DMS114 treated with DMSO at 0.1 percent for 48 hours (cell line): ENCODE measurements around the gene KIAA0040.

Source experiments
- DNase-seq: peaks from one replicate; lab custom pipeline; 2025; ENCODE audit not compliant: unreplicated experiment; lab: John Stamatoyannopoulos, UW

The KIAA0040 gene

DNA sequence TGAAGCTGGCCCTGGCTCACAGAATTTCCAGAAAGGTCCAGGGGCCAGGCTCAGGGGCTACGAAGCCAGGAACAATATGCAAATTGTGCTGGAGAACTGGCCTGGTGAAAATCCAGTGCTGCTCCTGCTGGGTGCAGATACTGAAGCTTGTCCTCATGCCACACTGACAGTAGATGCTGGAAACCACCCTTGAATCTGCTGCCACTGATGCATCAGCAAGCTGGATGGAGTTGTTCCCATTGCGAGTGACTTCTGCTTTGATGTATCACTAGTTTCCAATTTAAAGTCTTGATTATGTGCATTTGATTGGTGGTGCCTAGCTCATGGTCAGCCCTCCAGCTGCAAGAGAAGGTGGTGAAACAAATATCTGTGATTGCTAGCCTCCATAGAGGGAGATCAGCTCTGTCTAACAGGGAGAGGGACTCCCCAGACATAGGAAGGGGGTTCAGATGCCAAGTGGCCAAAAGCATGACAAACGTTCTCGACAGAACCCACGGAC is 11.0 kb upstream of the KIAA0040 start:
- no peak for DNase-seq

DNA sequence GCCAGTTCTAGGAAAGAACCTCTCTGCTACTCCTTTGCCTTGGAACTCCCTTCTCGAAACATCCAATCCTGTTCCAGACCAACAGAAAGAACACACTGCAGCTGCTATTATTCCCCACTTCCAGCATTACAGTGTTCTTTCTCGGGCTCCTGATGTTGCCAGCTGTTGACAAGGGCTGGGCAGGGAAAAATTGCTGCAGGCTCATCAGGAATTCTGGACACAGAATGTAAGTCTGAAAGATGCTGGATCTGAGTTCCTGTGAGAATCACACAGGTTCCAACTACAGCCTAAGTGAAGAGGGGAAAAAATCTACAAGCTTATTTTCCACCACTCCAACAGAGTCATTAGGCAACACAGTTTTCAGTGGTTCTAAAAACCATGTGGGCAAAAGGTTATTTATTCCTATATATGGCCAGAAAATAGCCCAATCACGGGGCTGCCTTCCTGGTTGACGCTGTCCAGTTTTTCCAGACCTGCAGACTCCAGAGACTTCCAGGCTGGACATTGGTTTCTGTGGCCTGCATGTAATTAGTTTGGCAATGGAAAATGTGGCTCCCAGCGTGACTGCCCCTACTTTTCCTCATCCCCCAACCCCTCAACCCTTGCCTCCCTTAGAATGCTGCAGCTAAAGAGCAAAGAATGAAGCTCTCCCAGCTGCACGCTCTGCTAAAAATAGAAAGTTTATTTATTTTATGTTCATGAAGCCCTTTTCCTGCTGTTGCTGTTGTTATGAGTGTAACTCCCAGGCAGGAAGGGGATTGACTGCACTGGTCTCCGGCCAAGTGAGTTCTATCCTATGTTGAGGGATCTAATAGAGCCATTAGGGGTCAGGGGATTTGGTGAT is 8.3 kb upstream of the KIAA0040 start:
- DNase-seq: no peak

DNA sequence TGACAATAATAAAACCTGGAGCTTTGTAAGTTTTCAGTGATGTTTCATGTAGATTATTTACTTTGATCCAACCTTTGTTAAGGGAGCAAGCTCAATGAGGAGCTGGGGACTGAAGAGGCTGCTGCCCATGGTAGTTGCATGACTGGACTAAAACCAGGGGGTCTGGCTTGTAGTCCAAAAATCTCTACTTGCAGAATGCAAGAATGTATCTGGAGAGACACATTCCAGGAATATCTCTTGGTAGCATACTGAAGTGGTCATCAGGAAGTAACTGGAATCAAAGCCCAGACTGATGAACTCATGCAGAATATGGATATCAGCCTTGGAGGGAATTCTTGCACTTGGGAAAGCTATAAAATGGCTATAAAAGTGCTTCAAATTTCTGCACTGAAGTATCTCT is 5.8 kb upstream of the KIAA0040 start:
- no peak for DNase-seq

DNA sequence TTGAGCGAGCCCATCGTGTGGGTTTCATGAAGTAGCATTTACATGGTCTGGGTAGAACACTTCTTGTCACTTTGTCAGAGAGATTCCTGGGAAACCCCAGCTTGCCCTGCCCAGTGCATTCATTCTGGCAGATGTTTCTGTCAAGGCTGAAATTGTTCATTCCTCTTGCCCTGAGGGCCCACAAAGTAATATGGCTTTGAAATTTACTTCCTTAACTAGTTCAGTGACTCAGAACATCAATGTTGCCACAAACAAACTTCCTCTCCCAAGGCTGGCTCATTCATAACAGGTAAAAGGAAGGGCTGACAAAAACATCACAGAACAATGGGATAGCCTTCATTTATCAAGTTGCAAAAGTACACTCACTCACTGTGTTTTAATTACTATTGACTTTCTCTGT is 5.0 kb upstream of the KIAA0040 start:
- DNase-seq: no peak

DNA sequence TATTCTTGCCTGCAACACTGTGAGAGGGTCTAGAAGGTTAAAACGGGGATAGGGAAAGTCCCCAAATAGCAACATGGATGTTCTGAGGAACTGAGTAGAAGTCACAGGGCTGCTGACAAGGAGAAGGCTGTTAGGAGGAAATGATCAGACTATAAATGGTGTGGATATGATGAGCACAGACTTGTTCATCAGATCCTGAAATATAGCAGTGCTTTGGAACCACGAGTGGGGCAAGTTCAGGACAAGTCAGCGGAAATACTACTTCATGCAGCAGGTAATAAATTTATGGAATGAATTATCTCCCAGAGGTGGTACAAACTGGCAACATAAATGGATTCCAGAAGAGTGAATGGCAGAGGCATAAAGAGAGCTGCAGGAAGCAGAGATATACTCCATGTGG is 3.2 kb upstream of the KIAA0040 start:
- DNase-seq: no peak

DNA sequence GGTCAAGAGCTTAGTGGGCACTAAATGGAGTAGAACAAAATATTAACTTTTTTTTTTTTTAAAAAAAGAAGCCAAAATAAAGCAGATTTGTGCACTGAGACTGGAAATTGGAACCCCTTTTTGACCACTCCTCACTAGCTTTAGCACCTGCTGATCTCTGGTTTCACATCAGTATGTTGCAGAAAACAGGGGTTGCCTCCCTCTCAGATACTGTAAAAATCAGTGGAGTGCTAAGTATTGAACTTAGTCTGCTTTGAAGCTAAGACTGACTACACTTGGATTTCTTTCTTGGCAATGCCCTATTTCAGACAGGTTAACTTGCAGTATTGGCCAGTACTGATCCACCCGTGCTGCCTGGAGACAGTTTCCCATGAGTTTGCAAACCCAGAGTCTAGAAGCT is 2.7 kb upstream of the KIAA0040 start:
- DNase-seq: no peak

DNA sequence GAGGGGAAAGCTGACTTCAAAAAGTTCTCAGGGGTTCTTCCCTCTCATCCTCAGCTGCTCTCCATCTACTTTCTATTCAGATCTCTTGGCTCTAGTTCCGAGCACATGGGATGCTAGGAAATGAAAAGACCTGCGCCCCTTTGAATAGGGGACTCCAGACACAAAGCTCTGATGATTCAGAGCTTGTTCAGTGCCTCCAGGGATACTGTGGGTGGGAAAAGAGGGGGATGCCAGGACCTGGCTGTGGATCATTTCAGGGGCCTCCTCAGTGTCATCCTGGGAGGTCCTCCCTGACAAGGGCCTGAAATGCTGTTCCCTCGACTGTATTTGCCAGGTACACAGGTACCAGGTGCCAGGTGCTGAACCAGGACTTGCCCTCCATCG is 943 bp upstream of the KIAA0040 start:
- no peak for DNase-seq

DNA sequence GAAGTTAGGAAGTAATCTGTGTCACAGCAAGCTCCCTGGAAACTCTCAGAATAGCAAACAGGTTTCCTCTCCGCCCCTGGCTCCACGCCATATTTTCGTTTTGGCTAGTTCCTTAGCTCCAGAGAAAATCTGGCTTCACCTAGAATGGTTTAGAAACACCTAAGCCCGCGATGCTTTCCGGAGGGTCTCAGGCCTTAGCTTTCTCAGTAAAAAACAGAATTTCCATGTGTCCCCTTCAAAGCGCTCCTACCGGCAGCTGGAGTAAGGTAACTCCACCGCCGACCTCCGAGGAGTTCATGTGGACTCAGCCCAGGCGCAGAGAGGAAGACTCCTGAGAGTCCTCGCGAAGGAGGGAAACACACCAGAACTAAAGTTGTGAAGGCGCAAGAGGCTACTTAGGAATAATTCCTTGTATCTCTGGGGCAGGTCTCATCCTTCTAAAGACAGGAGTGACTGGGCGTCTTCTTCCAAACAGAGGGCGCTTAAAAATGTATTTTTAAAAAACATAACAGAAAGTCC is 406 bp downstream of the KIAA0040 start:
- DNase-seq: no peak

DNA sequence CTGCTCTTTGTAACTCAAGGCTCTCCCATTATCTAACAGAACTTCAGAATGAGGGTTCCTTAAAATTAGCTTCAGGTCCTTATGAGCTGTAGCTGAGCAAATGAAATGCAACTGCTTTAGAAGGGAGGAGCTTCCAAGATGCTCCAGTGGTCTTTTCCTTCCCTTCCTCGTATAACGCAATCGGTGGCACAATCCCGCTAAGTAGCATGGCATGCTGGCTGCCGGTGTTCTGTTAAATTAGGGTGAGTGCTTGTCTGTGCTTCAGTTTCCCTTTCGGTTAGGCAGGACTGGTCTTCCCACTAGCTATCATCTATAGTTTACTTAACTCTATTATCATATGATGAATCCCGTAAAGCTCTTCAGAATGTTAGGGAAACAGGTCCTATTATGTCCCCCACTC is 917 bp downstream of the KIAA0040 start:
- DNase-seq: no peak

DNA sequence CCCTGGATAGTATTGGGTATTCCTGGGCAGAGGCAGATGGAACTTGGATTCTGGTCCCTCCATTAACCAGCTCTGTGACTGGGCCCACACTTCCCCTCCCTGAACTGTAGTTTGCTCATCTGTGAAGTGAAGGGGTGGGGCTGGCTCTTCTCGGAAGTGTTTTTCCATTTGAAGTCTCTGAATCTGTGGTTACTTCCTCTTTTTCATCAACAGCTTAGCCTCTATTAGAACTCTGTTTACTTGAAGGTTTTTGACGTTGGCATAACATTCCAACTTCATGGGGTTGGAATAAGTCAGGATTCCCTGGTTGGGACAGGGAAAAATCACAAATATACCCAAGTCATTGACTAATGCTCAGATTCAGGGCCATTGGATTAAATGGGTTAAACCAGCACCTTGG is 3.6 kb downstream of the KIAA0040 start:
- no peak for DNase-seq

DNA sequence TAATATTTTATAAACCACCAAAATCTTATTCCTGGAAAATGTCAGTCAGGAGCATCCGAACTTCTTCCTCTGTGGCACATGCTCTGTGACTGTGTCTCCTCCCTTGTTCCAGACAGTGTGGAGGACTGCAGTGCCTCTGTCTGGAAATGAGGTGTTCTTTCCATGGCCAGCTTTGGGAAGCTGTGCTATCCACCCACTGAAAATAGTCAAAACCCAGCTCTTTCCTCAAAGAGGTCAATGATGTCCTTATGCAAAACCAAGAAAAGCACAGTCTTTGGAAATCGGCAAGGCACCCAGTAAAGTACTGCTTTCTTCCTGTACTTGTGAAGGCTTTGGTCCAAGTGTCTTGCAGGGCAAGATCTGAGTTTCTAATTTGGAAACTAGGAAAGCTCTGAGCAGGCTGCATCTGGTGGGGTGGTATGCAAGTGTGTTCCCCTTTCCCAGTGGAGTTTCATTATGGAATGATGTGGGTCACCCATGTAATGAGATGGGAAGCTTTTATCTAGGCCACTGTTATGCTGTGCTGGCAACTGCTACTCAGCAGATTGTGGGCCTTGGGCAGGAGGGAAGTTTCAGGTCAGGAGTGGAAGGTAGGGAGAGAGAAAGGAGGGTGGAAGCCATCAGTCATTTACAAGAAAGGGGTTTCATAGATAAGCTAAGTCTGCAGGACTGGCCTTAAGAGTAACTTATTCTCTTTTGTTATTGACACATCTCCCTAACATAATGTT is 6.0 kb downstream of the KIAA0040 start:
- DNase-seq: no peak

DNA sequence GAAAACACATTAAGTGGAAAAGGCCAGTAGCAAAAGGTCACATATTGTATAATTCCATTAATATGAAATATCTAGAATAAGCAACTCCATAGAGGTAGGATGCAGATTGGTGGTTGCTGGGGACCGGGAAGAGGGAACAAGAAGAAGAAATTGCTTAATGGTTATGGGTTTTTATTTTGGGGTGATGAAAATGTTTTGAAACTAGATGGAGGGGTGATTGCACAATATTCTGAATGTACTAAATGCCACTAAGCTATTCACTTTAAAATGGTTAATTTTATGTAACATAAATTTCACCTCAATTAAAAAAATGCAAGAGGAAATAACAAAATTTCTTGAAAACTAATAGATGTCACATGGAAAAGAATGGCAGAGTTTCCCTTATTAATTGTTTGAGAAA is 6.7 kb downstream of the KIAA0040 start:
- no peak for DNase-seq

DNA sequence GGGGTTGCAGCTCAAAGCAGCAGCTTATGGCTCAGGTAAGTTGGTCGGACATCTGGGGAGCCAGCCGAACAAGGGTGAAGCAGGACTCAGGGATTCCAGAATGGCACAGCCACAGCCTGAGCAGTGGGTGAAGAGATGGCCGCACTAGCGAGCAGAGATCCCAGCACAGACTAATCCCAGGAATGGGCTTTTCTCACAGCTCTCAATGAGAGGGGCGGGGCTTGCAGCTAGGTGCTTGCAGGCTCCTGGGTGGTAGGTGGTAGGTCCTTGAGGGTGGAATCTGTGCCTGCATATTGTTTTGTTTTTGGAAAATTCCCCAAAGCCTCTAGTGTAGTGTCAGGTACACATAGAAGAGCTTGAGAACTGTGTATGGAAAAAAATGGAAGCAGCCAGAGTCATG is 9.0 kb downstream of the KIAA0040 start:
- DNase-seq: no peak

DNA sequence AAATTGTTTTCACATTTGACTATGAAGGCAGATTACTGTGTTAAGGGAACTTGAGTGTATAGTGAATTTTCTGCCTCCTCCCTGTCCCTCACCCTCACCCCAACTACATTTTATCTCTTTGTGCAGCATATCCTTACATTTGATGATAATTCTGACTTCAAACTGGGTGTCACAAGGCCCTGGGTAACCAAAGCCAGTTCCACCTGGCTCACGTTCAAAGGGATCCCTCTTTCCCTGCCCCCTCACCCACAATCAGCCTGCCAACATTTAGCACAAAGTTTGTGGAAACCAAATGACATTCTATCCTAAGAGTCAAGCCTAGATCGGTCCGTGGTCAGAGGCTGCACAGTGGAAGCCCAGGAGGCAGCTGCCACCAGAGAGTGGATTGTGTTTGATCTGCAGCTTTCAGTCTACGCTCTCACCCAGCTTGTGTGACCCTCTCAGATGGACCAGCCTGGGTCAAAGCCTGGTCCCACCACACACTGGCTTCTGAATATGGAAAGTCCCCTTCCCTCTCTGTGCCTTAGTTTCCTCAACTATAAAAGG is 10.3 kb downstream of the KIAA0040 start:
- DNase-seq: no peak

DNA sequence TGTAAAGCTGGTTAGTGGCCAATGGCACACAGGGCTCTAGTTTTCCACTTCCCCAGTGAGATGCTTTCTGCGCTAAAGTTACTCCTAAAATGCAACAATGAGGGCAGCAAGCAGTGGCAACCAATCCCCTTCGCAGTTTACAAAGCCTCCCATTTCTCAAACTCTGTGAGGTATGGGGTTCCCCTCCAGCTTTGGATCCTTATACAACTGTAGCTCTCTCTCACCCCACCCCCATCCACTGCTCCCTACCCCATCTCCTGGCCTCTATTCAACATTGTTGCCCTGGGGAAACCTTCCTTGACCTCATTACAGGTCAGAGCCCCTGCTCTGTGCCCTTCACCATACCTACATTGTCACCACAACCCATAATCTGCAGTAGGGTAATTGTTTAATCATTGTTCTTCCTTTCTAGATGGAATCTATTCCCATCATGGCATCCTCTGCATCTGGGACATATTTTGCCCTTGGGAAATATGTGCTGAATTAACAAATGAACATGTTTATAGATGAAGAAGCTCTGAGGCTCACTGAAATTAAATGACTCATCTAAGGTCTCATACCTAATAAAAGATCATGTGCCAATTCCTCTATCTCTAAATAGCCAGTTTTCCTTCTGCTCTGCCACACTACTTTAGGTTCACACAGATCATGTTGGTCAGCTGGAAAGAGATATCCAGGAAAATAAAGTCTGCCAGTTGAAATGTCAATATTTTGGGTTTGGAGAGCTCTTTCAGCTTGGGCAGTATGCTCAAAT is 12.6 kb downstream of the KIAA0040 start:
- DNase-seq: no peak

DNA sequence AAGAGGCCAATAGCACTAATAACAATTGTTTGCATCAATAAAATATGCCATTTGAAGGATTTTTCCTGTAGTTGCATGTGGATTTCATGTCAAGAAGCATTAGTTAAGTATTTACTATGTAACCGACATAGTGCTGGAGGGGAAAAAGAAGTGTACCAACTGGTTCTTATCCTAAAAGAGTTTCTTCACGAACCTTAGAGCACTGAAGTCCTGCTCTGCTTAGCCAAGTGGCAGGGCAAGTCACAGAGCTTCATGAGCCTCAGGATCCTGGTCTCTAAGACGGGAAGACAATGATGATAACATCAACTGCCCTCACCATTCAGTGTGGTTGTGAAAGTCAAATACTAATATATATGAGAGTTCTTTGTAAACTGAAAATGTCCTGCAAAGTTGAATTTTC is 14.1 kb downstream of the KIAA0040 start:
- DNase-seq: no peak

DNA sequence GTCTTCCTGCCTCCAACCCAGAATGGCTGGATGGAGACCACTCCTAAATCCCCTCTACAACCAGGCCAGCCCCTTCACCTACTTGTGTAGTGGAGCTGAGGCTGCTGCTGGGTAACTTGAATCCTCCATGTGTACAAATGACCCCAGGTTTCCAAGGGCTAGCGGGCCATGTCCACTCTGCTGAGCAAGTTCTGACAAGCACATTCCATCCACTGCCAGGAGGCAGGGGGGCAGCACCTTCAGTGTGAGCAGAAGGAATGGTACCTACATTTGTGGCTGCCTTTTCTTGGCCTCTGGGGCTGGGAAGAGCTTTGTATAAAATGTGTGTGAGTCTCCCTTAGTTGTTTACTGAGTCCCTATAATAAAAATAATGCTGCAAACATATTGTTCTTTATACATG is 14.5 kb downstream of the KIAA0040 start:
- no peak for DNase-seq

DNA sequence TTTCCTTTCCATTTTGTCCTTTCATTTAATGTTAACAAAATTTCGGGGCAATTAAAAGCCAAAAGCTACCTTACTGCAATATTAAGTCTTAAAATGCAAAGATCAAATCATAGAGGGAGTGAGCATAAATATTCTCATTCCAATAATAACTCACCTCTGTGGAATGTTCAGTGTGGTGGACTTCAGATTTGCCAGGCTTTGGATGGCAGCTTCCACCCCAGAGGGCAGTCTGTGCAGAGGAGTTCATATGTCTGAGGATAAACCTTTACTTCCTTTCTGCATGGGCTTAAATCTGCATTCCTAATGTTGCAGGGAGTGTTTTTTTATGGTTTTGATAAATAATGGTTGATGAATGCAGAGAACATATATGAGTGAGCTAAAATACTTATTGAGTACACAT is 16.3 kb downstream of the KIAA0040 start:
- no peak for DNase-seq

DNA sequence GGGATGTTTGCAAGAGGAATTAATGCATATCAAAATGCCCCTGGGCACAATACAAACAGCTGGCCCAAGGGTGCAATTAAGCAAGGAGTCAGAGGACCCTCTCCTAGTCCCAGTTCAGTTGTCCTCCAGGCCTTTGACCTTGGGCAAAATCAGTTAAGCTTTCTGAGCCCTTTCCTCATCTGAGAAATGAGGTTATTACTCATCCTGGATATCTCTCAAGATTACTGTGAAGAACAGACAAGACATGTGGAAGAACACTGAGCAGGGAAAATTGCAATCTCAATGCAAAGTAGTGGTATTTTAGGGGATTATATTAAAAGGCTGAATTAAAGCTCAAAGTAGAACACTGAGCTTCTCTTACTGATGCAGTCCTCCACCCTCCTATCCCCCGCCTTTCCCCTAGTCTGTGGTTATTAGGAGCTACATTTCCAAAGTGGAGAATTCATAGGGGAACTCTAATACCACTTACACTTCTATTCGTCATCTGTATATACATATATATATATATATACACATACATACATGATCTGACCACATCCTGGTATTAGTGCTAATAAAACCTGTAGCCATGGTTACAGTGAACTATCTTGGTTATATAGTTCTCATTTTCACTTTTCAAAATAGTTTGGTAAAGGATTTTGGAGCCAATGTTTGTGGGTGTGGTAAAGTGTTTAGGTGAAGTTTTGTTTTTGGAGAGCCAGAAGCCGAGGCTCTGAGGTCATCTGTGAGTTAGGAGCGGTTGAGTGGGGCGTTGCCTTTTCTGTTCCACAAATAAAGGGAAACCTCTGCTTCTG is 18.1 kb downstream of the KIAA0040 start:
- no peak for DNase-seq

DNA sequence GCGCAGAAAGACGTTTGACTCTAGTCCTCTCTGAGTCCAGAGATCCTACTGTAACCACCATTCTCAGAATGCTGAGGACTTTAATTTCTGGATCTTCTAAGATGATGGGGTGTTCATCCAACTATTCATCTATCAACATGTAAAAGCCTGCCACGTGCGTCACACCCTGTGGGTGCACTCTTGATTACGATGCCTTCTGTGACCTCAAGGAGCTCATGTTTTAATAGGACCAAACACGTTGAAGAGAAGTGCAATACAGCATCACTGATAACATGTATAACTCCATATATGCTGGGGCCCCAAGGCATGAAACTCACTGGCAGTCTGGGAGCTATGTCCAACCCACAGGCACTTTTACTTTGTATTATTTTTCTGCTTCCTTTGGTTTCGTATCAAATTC is 19.0 kb downstream of the KIAA0040 start:
- no peak for DNase-seq
